WTC11 (cell line): Measurements from ENCODE around the gene CCM2. TPM values are rescaled to one million over a fixed set of nuclear protein-coding genes. Genes with fewer than 3 reads are reported as not detected.

Experiments
- ATAC-seq: fragments of 200-7000 bp; cut with Tn5 transposase; 2 replicates; pipeline ENCODE4 v1.10.0; 2021; ENCODE audit warnings: mild to moderate bottlenecking, moderate library complexity
- CTCF ChIA-PET: fragments of 300-600 bp; sonication (Branson Sonifier 250); formaldehyde crosslinking; loops from one replicate; lab custom pipeline; 2021; ENCODE audit warnings: antibody characterized with exemption; lab: Charles Lee
- POLR2A ChIA-PET: fragments of 350-600 bp; sonication (Branson Sonifier 250); formaldehyde crosslinking; loops from one replicate; lab custom pipeline; 2021; ENCODE audit warnings: antibody characterized with exemption; lab: Charles Lee
- DNase-seq: peaks from one replicate; pipeline ENCODE4 v3.0.0; 2021; ENCODE audit warnings: low spot score
- H3K27ac Mint-ChIP-seq: 2 replicates; pipeline ENCODE4 v1.8.0; 2021; ENCODE audit warnings: mixed read lengths
- H3K27me3 Mint-ChIP-seq: 2 replicates; pipeline ENCODE4 v1.8.0; 2021; ENCODE audit warnings: low read depth, mild to moderate bottlenecking, moderate library complexity, mixed read lengths
- H3K36me3 Mint-ChIP-seq: 2 replicates; pipeline ENCODE4 v1.8.0; 2021; ENCODE audit warnings: mixed read lengths
- H3K4me1 Mint-ChIP-seq: 2 replicates; pipeline ENCODE4 v1.8.0; 2022; ENCODE audit warnings: mixed read lengths
- H3K4me3 Mint-ChIP-seq: 2 replicates; pipeline ENCODE4 v1.8.0; 2021; ENCODE audit warnings: mild to moderate bottlenecking, moderate library complexity, mixed read lengths
- H3K9me3 Mint-ChIP-seq: 2 replicates; pipeline ENCODE4 v1.8.0; 2021; ENCODE audit warnings: mixed read lengths
- IRF2 ChIP-seq: sonication (generic); formaldehyde crosslinking; IDR thresholded peaks from 2 replicates; pipeline ENCODE4 v1.8.0; 2022; ENCODE audit warnings: low read depth, missing genetic modification reagents, borderline replicate concordance
- NFYB ChIP-seq: sonication (generic); formaldehyde crosslinking; conservative IDR thresholded peaks from 2 replicates; pipeline ENCODE4 v1.8.0; 2022; ENCODE audit warnings: low read depth, missing genetic modification reagents
- NR2C2 ChIP-seq: sonication (generic); formaldehyde crosslinking; IDR thresholded peaks from 2 replicates; pipeline ENCODE4 v1.8.0; 2022; ENCODE audit warnings: mild to moderate bottlenecking, missing genetic modification reagents
- ZNF219 ChIP-seq: sonication (generic); formaldehyde crosslinking; IDR thresholded peaks from 2 replicates; pipeline ENCODE4 v1.8.0; 2023; ENCODE audit warnings: missing genetic modification reagents, mild to moderate bottlenecking, borderline replicate concordance
- ZNF317 ChIP-seq: sonication (generic); formaldehyde crosslinking; IDR thresholded peaks from 2 replicates; pipeline ENCODE4 v1.8.1; 2023; ENCODE audit warnings: low read depth, mild to moderate bottlenecking, moderate library complexity, missing genetic modification reagents, borderline replicate concordance
- total RNA-seq: library from RNA; stranded (reverse); gene quantifications from 3 replicates; pipeline ENCODE4 v1.2.3, GENCODE V29; 2021
- TF ChIP-seq, protein P1 (sequence below): sonication (generic); formaldehyde crosslinking; IDR thresholded peaks from 2 replicates; pipeline ENCODE4 v1.8.1; 2023; ENCODE audit warnings: mild to moderate bottlenecking, missing genetic modification reagents, borderline replicate concordance
- TF ChIP-seq, protein P2 (sequence below): sonication (generic); formaldehyde crosslinking; IDR thresholded peaks from 2 replicates; pipeline ENCODE4 v1.8.1; 2022; ENCODE audit warnings: mild to moderate bottlenecking, moderate library complexity, missing genetic modification reagents
- TF ChIP-seq, protein P3 (sequence below): sonication (generic); formaldehyde crosslinking; IDR thresholded peaks from 2 replicates; pipeline ENCODE4 v1.8.0; 2022; ENCODE audit warnings: missing genetic modification reagents
- TF ChIP-seq, protein P4 (sequence below): sonication (generic); formaldehyde crosslinking; IDR thresholded peaks from 2 replicates; pipeline ENCODE4 v1.8.1; 2023; ENCODE audit warnings: mild to moderate bottlenecking, moderate library complexity, missing genetic modification reagents
- TF ChIP-seq, protein P5 (sequence below): fragments of 200-600 bp; IDR thresholded peaks from 2 replicates; pipeline ENCODE4 v1.8.0; 2022; ENCODE audit warnings: antibody characterized with exemption
- TF ChIP-seq, protein P6 (sequence below): fragments of 250-450 bp; sonication (Bioruptor Pico); IDR thresholded peaks from 2 replicates; pipeline ENCODE4 v1.9.0; 2021; ENCODE audit warnings: moderate library complexity, mild to moderate bottlenecking, inconsistent platforms, borderline replicate concordance

Gene CCM2
- total RNA-seq, 1 experiment from 2014 or later: 32.7 TPM

DNA sequence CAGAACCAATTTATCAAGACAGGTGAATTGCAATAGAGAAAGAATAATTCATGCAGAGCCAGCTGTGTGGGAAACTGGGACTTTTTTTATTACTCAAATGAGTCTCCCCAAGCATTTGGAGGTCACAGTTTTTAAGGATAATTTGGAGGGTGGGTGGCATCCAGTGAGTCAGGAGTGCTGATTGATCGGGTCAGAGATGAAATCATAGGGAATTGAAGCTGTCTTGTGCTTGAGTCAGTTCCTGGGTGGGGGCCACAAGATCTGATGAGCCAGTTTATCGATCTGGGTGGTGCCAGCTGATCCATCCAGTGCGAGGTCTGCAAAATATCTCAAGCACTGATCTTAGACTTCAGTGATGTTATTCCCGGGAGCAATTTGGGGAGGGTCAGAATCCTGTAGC, 11.3 kb upstream of the CCM2 start (continued):
- TF ChIP-seq, protein P1, sequence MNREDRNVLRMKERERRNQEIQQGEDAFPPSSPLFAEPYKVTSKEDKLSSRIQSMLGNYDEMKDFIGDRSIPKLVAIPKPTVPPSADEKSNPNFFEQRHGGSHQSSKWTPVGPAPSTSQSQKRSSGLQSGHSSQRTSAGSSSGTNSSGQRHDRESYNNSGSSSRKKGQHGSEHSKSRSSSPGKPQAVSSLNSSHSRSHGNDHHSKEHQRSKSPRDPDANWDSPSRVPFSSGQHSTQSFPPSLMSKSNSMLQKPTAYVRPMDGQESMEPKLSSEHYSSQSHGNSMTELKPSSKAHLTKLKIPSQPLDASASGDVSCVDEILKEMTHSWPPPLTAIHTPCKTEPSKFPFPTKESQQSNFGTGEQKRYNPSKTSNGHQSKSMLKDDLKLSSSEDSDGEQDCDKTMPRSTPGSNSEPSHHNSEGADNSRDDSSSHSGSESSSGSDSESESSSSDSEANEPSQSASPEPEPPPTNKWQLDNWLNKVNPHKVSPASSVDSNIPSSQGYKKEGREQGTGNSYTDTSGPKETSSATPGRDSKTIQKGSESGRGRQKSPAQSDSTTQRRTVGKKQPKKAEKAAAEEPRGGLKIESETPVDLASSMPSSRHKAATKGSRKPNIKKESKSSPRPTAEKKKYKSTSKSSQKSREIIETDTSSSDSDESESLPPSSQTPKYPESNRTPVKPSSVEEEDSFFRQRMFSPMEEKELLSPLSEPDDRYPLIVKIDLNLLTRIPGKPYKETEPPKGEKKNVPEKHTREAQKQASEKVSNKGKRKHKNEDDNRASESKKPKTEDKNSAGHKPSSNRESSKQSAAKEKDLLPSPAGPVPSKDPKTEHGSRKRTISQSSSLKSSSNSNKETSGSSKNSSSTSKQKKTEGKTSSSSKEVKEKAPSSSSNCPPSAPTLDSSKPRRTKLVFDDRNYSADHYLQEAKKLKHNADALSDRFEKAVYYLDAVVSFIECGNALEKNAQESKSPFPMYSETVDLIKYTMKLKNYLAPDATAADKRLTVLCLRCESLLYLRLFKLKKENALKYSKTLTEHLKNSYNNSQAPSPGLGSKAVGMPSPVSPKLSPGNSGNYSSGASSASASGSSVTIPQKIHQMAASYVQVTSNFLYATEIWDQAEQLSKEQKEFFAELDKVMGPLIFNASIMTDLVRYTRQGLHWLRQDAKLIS (CRISPR knock-in tag): no peak
- TF ChIP-seq, protein P2, sequence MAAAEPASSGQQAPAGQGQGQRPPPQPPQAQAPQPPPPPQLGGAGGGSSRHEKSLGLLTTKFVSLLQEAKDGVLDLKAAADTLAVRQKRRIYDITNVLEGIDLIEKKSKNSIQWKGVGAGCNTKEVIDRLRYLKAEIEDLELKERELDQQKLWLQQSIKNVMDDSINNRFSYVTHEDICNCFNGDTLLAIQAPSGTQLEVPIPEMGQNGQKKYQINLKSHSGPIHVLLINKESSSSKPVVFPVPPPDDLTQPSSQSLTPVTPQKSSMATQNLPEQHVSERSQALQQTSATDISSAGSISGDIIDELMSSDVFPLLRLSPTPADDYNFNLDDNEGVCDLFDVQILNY (CRISPR knock-in tag): no peak

DNA sequence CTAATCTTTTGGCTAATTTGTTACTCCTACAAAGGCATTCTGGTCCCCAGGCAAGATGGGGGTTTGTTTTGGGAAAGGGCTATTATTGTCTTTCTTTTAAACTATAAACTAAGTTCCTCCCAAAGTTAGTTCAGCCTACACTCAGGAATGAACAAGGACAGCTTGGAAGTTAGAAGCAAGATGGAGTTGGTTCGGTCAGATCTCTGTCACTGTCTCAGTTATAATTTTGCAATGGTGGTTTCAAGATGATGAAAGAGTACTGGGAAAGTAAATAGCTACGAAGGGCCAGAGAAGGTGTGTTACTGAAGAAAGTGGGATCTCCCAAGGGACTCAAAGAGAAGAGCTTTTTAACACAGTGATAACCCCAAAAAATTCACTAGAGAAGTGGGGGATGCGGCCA, 10.9 kb upstream of the CCM2 start:
- Mint-ChIP-seq H3K4me3 (no peak overlapping the region), H3K4me1 (peaks cover 33% of the 10 kb centered on the region), H3K27me3 (no peaks in the 10 kb centered on the region; the same call in 1 of the 2 replicates), H3K9me3 (peaks cover 5% of the 10 kb centered on the region), H3K27ac (peak overlapping the region; percentile 7; the same call in 1 of the 2 replicates), H3K36me3 (peaks cover 33% of the 10 kb centered on the region)
- ChIA-PET CTCF (interaction anchor here (0.7 to 1.7 kb wide), 5 partner anchors 10 to 123 kb away, joined by 3 to 5 read pairs (median 4); partner anchors contain the start of gene TBRG4), POLR2A (no interaction called here)
- DNase-seq: no peak
- TF ChIP-seq, protein P3, sequence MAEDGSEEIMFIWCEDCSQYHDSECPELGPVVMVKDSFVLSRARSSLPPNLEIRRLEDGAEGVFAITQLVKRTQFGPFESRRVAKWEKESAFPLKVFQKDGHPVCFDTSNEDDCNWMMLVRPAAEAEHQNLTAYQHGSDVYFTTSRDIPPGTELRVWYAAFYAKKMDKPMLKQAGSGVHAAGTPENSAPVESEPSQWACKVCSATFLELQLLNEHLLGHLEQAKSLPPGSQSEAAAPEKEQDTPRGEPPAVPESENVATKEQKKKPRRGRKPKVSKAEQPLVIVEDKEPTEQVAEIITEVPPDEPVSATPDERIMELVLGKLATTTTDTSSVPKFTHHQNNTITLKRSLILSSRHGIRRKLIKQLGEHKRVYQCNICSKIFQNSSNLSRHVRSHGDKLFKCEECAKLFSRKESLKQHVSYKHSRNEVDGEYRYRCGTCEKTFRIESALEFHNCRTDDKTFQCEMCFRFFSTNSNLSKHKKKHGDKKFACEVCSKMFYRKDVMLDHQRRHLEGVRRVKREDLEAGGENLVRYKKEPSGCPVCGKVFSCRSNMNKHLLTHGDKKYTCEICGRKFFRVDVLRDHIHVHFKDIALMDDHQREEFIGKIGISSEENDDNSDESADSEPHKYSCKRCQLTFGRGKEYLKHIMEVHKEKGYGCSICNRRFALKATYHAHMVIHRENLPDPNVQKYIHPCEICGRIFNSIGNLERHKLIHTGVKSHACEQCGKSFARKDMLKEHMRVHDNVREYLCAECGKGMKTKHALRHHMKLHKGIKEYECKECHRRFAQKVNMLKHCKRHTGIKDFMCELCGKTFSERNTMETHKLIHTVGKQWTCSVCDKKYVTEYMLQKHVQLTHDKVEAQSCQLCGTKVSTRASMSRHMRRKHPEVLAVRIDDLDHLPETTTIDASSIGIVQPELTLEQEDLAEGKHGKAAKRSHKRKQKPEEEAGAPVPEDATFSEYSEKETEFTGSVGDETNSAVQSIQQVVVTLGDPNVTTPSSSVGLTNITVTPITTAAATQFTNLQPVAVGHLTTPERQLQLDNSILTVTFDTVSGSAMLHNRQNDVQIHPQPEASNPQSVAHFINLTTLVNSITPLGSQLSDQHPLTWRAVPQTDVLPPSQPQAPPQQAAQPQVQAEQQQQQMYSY (CRISPR knock-in tag): no peak
- TF ChIP-seq, protein P4, sequence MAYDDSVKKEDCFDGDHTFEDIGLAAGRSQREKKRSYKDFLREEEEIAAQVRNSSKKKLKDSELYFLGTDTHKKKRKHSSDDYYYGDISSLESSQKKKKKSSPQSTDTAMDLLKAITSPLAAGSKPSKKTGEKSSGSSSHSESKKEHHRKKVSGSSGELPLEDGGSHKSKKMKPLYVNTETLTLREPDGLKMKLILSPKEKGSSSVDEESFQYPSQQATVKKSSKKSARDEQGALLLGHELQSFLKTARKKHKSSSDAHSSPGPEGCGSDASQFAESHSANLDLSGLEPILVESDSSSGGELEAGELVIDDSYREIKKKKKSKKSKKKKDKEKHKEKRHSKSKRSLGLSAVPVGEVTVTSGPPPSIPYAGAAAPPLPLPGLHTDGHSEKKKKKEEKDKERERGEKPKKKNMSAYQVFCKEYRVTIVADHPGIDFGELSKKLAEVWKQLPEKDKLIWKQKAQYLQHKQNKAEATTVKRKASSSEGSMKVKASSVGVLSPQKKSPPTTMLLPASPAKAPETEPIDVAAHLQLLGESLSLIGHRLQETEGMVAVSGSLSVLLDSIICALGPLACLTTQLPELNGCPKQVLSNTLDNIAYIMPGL (CRISPR knock-in tag): no peak
- no peak for ATAC-seq

DNA sequence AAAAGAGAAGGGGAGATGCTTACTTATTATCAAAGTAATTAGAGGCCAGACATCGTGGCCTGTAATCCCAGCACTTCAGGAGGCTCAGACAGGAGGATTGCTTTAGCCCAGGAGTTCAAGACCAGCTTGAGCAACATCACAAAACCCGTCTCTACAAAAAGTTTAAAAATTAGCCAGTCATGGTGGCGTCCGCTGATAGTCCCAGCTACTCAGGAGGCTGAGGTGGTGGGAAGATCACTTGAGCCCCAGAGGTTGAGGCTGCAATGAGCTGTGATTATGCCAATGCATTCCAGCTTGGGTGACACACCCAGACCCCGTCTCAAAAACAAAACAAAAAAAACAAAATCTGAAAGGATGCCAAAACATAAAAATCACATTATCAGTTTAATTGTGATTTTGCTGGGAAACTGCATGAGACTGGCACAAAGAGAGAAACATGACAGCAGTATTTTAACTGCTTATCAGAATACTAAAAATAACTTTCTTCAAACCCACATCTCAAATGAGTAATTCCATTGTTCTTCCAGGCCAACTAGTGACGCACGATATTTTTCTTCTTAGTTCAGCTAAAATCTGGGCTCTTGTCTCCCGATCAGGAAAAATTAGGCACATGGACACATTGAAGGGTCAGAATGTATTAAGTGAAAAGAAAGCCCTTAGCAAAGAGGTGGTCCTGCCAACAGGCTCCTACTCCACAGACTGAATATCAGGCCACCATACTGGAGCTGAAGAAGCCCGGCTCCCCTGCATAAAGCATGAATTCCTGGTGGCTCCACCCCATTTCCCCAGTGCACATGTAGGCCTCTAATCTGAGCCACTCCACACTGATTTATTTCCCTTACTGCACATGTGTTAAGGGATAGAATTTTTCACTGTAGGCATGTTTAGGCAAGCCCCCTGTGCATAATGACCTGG, 9.6 kb upstream of the CCM2 start:
- peaks cover 5% of the 10 kb centered on the region for H3K9me3 Mint-ChIP-seq
- peaks cover 21% of the 10 kb centered on the region for H3K36me3 Mint-ChIP-seq
- no peak for ATAC-seq
- H3K4me1 Mint-ChIP-seq: peaks cover 21% of the 10 kb centered on the region
- no peaks in the 10 kb centered on the region; the same call in 1 of the 2 replicates for H3K27me3 Mint-ChIP-seq
- POLR2A ChIA-PET: no interaction called here
- H3K4me3 Mint-ChIP-seq: no peak overlapping the region
- peak overlapping the region; percentile 79; the same call in 1 of the 2 replicates for H3K27ac Mint-ChIP-seq
- no peak for DNase-seq
- CTCF ChIA-PET: interaction anchor here (0.8 to 2.0 kb wide), 5 partner anchors 9 to 122 kb away, joined by 3 to 13 read pairs (median 4); partner anchors contain the start of gene TBRG4
- TF ChIP-seq NR2C2 (CRISPR knock-in tag) (no peak), ZNF219 (CRISPR knock-in tag) (no peak), ZNF317 (CRISPR knock-in tag) (no peak), IRF2 (CRISPR knock-in tag) (no peak), NFYB (no peak)
- TF ChIP-seq, protein P5, sequence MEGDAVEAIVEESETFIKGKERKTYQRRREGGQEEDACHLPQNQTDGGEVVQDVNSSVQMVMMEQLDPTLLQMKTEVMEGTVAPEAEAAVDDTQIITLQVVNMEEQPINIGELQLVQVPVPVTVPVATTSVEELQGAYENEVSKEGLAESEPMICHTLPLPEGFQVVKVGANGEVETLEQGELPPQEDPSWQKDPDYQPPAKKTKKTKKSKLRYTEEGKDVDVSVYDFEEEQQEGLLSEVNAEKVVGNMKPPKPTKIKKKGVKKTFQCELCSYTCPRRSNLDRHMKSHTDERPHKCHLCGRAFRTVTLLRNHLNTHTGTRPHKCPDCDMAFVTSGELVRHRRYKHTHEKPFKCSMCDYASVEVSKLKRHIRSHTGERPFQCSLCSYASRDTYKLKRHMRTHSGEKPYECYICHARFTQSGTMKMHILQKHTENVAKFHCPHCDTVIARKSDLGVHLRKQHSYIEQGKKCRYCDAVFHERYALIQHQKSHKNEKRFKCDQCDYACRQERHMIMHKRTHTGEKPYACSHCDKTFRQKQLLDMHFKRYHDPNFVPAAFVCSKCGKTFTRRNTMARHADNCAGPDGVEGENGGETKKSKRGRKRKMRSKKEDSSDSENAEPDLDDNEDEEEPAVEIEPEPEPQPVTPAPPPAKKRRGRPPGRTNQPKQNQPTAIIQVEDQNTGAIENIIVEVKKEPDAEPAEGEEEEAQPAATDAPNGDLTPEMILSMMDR: no peak
- TF ChIP-seq, protein P6, sequence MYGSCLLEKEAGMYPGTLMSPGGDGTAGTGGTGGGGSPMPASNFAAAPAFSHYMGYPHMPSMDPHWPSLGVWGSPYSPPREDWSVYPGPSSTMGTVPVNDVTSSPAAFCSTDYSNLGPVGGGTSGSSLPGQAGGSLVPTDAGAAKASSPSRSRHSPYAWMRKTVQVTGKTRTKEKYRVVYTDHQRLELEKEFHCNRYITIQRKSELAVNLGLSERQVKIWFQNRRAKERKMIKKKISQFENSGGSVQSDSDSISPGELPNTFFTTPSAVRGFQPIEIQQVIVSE (CRISPR knock-in tag): no peak
- TF ChIP-seq, protein P3 (CRISPR knock-in tag): no peak
